HL-60 (cell line): ENCODE results near the gene HOXD11.

Source experiments
- DNase-seq, 2 experiments: peaks; one replicate each; pipeline ENCODE4 v3.0.0-alpha.2; 2010 to 2020; ENCODE audit warnings: low read depth in 1 of 2, low spot score in 1 of 2
- H3K27ac ChIP-seq: fragments of 250-450 bp; sonication (Bioruptor Pico); replicated peaks from 2 replicates; pipeline ENCODE4 v1.5.1; 2020; ENCODE audit warnings: mild to moderate bottlenecking, moderate library complexity
- H3K27me3 ChIP-seq: fragments of 250-450 bp; sonication (Bioruptor Pico); 2 replicates; pipeline ENCODE4 v1.5.1; 2021; ENCODE audit warnings: mild to moderate bottlenecking, moderate library complexity; ENCODE audit not compliant: insufficient read depth, poor library complexity, severe bottlenecking
- H3K4me3 ChIP-seq: replicated peaks from 2 replicates; pipeline ENCODE4 v1.5.1; 2011; ENCODE audit warnings: mild to moderate bottlenecking, control low read depth, low read length; ENCODE audit not compliant: insufficient read depth
- CTCF ChIP-seq: IDR thresholded peaks from one replicate; pipeline ENCODE4 v1.5.1; 2011; ENCODE audit warnings: low read length, control low read depth, inconsistent platforms; ENCODE audit not compliant: insufficient read depth
- GABPA ChIP-seq: IDR thresholded peaks from 2 replicates; pipeline ENCODE4 v1.6.1; 2012; ENCODE audit warnings: low read depth
- POLR2AphosphoS5 ChIP-seq: IDR thresholded peaks from 2 replicates; pipeline ENCODE4 v1.6.1; 2012; ENCODE audit warnings: low read depth
- SPI1 ChIP-seq: IDR thresholded peaks from 2 replicates; pipeline ENCODE4 v1.6.1; 2012; ENCODE audit warnings: low read depth, mild to moderate bottlenecking, borderline replicate concordance
- TF ChIP-seq, protein P1 (sequence below): IDR thresholded peaks from 2 replicates; pipeline ENCODE4 v1.6.1; 2012; ENCODE audit warnings: low read depth; ENCODE audit not compliant: insufficient replicate concordance

HOXD11 gene

GRCh38 chr2:176146101-176146500 lies 39.0 kb downstream of the HOXD11 start:
- H3K4me3 ChIP-seq = no peak overlapping the region
- no peak for DNase-seq
- no peak overlapping the region for H3K27ac ChIP-seq
- H3K27me3 ChIP-seq = peaks cover 61% of the 10 kb centered on the region
- TF ChIP-seq SPI1 (no peak), CTCF (no peak), GABPA (no peak), POLR2AphosphoS5 (no peak)
- TF ChIP-seq, protein P1, sequence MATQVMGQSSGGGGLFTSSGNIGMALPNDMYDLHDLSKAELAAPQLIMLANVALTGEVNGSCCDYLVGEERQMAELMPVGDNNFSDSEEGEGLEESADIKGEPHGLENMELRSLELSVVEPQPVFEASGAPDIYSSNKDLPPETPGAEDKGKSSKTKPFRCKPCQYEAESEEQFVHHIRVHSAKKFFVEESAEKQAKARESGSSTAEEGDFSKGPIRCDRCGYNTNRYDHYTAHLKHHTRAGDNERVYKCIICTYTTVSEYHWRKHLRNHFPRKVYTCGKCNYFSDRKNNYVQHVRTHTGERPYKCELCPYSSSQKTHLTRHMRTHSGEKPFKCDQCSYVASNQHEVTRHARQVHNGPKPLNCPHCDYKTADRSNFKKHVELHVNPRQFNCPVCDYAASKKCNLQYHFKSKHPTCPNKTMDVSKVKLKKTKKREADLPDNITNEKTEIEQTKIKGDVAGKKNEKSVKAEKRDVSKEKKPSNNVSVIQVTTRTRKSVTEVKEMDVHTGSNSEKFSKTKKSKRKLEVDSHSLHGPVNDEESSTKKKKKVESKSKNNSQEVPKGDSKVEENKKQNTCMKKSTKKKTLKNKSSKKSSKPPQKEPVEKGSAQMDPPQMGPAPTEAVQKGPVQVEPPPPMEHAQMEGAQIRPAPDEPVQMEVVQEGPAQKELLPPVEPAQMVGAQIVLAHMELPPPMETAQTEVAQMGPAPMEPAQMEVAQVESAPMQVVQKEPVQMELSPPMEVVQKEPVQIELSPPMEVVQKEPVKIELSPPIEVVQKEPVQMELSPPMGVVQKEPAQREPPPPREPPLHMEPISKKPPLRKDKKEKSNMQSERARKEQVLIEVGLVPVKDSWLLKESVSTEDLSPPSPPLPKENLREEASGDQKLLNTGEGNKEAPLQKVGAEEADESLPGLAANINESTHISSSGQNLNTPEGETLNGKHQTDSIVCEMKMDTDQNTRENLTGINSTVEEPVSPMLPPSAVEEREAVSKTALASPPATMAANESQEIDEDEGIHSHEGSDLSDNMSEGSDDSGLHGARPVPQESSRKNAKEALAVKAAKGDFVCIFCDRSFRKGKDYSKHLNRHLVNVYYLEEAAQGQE = no peak

- Histone ChIP-seq H3K27ac (no peak overlapping the region), H3K4me3 (no peak overlapping the region), H3K27me3 (peaks cover 63% of the 10 kb centered on the region)
- TF ChIP-seq SPI1 = no peak
- TF ChIP-seq GABPA = no peak
- TF ChIP-seq POLR2AphosphoS5 = no peak
- no peak for TF ChIP-seq CTCF
- TF ChIP-seq, protein P1 = no peak
- DNase-seq = no peak
Observed at GRCh38 chr2:176146645-176147044, 39.6 kb downstream of the HOXD11 start.

DNA sequence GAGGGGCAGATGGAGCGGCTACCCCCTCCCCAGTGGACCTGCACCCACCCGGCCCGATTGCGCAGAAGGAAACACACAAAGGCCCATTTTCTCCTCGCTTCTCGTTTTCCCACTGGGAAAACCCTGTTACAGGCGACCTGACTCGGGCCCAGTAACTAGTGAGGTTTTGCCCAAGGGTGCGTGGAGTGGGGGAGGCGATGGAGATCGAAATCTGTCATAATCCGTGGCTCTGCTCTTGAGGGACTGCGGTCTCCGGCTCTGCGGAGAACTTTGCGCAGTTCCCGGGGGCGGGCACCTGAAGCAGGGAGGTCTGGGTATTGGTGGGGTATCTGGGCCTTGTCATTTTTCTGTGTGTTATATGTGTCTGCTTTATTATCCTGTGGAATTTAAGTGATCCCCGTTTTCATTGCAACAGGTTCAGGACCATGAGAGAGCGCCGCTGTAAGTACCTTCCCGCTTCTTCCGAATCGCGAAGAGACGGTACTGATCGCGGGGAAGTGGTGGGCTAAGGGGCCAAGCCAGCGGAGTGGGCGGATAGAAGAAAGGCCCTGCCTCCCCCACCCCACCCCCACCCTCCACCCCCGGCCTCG lies 40.2 kb downstream of the HOXD11 start:
- DNase-seq = no peak
- H3K4me3 ChIP-seq = no peak overlapping the region
- H3K27ac ChIP-seq = no peak overlapping the region
- peaks cover 59% of the 10 kb centered on the region for H3K27me3 ChIP-seq
- TF ChIP-seq SPI1 = no peak
- TF ChIP-seq CTCF = no peak
- TF ChIP-seq POLR2AphosphoS5 = no peak
- TF ChIP-seq, protein P1 = no peak
- no peak for TF ChIP-seq GABPA
